Measurements from ENCODE around the gene ADAM22. TPM values are rescaled to one million over a fixed set of nuclear protein-coding genes. Genes with fewer than 3 reads are reported as not detected.

The ADAM22 gene
- total RNA-seq, 1 donor from 2014 or later: 1.9 TPM

DNA sequence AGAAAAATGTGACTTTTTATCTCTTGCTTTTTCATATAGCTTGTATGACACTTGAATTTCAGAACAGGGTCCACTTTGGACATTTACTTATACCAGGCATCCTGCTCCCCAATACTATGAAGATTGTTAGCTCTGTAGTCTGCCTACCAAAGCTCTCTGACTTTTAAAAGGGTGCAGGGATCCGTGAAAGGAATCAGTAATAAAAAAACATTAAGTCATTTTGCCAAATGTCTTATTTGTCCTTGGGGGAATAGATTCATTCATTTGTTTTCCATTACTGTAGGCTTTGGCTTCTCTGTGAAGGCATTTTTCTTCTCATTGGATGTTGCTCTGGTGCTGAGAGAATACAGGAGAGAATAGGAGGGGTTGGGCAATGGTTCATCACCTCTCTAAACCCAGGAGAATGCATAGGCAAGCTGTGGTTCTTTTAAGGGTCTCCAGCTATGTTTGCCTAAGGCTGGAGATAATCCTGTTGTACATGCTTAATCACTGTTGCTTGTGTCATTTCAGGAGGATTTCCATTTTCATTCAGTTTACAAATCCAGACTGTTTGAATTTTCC, 182.3 kb downstream of the ADAM22 start:
- Histone ChIP-seq H3K36me3 (no peaks in the 10 kb centered on the region), H3K27ac (replicated peaks) (no peak overlapping the region), H3K4me1 (peaks cover 33% of the 10 kb centered on the region), H3K9me3 (replicated peaks) (no peaks in the 10 kb centered on the region), H3K4me3 (no peak overlapping the region), H3K27me3 (ENCODE audit: low read depth) (no peaks in the 10 kb centered on the region)
- no peak for DNase-seq
- TF ChIP-seq, protein P1, sequence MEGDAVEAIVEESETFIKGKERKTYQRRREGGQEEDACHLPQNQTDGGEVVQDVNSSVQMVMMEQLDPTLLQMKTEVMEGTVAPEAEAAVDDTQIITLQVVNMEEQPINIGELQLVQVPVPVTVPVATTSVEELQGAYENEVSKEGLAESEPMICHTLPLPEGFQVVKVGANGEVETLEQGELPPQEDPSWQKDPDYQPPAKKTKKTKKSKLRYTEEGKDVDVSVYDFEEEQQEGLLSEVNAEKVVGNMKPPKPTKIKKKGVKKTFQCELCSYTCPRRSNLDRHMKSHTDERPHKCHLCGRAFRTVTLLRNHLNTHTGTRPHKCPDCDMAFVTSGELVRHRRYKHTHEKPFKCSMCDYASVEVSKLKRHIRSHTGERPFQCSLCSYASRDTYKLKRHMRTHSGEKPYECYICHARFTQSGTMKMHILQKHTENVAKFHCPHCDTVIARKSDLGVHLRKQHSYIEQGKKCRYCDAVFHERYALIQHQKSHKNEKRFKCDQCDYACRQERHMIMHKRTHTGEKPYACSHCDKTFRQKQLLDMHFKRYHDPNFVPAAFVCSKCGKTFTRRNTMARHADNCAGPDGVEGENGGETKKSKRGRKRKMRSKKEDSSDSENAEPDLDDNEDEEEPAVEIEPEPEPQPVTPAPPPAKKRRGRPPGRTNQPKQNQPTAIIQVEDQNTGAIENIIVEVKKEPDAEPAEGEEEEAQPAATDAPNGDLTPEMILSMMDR (IDR thresholded peaks at IDR 0.05; ENCODE audit: borderline replicate concordance): no peak
- intact Hi-C loops (cut with micrococcal nuclease): loop anchor here (10.0 kb wide), 1 partner anchor 312 kb away; no protein-coding TSS in a partner anchor

DNA sequence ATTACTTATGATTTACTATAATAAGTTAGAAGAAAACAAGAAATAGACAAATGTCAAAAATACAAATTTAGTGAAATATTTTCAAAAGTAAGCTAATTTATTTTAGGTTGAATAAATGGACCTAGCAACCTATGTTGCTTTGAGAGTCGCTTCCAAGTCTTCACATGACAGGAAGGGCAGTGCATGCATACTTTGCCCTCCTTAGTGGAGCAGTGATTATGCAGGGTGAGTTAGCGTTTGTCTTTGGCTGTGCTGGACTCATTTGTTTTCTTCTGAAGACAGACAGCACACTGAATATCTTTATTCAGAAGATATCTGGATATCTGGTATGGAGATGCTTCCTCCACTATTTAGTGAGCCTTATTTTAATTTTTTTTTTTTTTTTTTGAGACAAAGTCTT, 183.3 kb downstream of the ADAM22 start:
- Histone ChIP-seq H3K27ac (replicated peaks) (no peak overlapping the region), H3K36me3 (no peaks in the 10 kb centered on the region), H3K9me3 (replicated peaks) (no peaks in the 10 kb centered on the region), H3K4me1 (peaks cover 24% of the 10 kb centered on the region), H3K4me3 (no peak overlapping the region), H3K27me3 (ENCODE audit: low read depth) (no peaks in the 10 kb centered on the region)
- intact Hi-C loops (cut with micrococcal nuclease): loop anchor here (10.0 kb wide), 1 partner anchor 313 kb away; no protein-coding TSS in a partner anchor
- DNase-seq: no peak
- TF ChIP-seq, protein P1 (IDR thresholded peaks at IDR 0.05; ENCODE audit: borderline replicate concordance): no peak

DNA sequence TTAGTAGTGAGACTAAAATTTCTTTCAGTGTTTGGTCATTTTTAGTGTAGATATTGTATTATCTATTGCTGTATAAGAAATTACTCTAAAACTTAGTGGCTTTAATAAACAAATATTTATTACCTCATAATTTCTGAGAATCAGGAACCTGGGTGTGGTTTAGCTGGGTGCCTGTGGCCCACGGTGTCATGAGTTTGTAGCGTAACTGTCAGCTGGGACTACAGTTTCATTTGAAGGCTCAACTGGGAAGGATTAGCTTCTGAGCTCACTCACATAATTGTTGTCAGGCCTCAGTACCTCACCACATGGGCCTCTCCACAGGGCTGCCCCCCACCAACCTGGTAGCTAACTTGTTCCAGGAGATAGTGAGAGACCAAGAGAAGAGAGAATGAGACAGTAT, 187.3 kb downstream of the ADAM22 start:
- no peaks in the 10 kb centered on the region for H3K9me3 ChIP-seq (replicated peaks)
- H3K4me3 ChIP-seq: no peak overlapping the region
- intact Hi-C loops (cut with micrococcal nuclease): no loop called here
- H3K27ac ChIP-seq (replicated peaks): no peak overlapping the region
- DNase-seq: no peak
- no peaks in the 10 kb centered on the region for H3K27me3 ChIP-seq (ENCODE audit: low read depth)
- no peaks in the 10 kb centered on the region for H3K36me3 ChIP-seq
- peaks cover 13% of the 10 kb centered on the region for H3K4me1 ChIP-seq
- TF ChIP-seq, protein P1 (IDR thresholded peaks at IDR 0.05; ENCODE audit: borderline replicate concordance): no peak

DNA sequence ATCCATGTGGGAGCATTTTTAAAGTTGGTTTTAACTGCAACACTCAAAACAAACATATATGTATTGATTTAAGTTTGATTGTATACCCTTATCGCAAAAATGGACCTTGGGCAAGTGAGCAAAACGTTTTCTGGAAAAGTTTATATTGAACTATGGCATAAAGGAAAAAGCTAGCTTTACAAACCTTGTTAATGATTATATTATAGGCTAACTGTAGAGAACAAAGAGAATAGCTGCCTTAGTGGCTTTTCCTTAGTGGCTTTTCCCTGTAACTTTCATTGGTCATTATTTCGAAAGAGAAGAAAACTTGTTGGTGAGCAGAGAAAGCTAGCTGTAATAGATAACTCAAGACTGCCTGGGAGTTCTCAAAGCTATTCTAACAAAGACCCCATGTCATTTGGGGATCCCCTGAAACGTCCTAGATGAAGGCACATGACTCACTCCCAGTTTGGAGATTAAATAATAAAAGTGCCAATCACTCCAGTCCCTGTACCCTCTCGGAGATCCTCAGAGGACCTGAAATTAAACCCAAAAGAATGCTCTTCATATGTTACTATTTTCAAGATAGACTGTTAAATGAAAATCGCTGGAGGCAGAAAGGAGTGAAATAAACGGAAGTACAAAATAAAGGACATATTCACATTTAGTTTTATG, 193.7 kb downstream of the ADAM22 start:
- Histone ChIP-seq H3K4me3 (no peak overlapping the region), H3K27ac (replicated peaks) (no peak overlapping the region), H3K36me3 (no peaks in the 10 kb centered on the region), H3K9me3 (replicated peaks) (no peaks in the 10 kb centered on the region), H3K4me1 (no peaks in the 10 kb centered on the region), H3K27me3 (ENCODE audit: low read depth) (no peaks in the 10 kb centered on the region)
- no peak for DNase-seq
- intact Hi-C loops (cut with micrococcal nuclease): no loop called here
- TF ChIP-seq, protein P1 (IDR thresholded peaks at IDR 0.05; ENCODE audit: borderline replicate concordance): no peak

DNA sequence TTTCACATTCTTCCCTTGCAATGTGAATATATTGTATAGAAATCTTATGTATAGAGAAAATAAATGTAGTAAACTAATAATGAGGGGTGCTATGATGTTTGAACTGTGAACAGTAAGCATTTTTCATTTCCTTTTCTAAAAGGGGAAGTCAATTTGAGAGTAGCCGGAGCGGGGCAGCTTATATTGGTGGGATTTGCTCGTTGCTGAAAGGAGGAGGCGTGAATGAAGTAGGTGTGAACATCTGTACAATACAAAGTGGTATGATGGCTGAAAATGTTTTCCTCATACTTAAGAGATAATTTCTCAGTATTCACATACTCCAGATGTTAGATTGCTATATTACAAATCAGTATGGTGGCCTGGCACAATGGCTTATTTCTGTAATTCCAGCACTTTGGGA, 198.7 kb downstream of the ADAM22 start:
- Histone ChIP-seq H3K27ac (replicated peaks) (no peak overlapping the region), H3K27me3 (ENCODE audit: low read depth) (no peaks in the 10 kb centered on the region), H3K36me3 (no peaks in the 10 kb centered on the region), H3K4me3 (no peak overlapping the region), H3K4me1 (no peaks in the 10 kb centered on the region), H3K9me3 (replicated peaks) (no peaks in the 10 kb centered on the region)
- no peak for DNase-seq
- TF ChIP-seq, protein P1 (IDR thresholded peaks at IDR 0.05; ENCODE audit: borderline replicate concordance): no peak
- intact Hi-C loops (cut with micrococcal nuclease): no loop called here

All from left ventricle myocardium inferior (tissue), 1 donor.